Stimulated activated CD4-positive, alpha-beta T cell treated with anti-CD3 and anti-CD28 coated beads, Interleukin-15, amount 100 ng/mL, for 48 hours (primary cell): ENCODE results near the gene RAB4A.
"Not testable (repeated sequence)": the region's sequence is repeated elsewhere in the genome, so short reads cannot be mapped to it uniquely, and the experiment has no call there.

Experiments
- DNase-seq, 2 donors: peaks; one replicate each; pipeline ENCODE4 v3.0.0-alpha.2; 2020; ENCODE audit warnings: low read depth in 2 of 2

Gene RAB4A

GRCh38 chr1:229272164-229273158 lies 1.6 kb downstream of the RAB4A start:
- no peak for DNase-seq

- no peak for DNase-seq
Observed at GRCh38 chr1:229273507-229274232, 2.8 kb downstream of the RAB4A start.

- DNase-seq = no peak
Observed at GRCh38 chr1:229275005-229275404, 4.1 kb downstream of the RAB4A start.

- DNase-seq = no peak
Observed at GRCh38 chr1:229278120-229278741, 7.3 kb downstream of the RAB4A start.

- DNase-seq = no peak
Observed at GRCh38 chr1:229279242-229279641, 8.3 kb downstream of the RAB4A start.

- DNase-seq = no peak
Observed at GRCh38 chr1:229280037-229280828, 9.3 kb downstream of the RAB4A start.

- no peak for DNase-seq
Observed at GRCh38 chr1:229280921-229281320, 10.0 kb downstream of the RAB4A start.

GRCh38 chr1:229281339-229281926 lies 10.5 kb downstream of the RAB4A start:
- DNase-seq = no peak

- no peak for DNase-seq
Observed at GRCh38 chr1:229282295-229282823, 11.4 kb downstream of the RAB4A start.

- DNase-seq = no peak
Observed at GRCh38 chr1:229283183-229283611, 12.3 kb downstream of the RAB4A start.

GRCh38 chr1:229284887-229285286 lies 14.0 kb downstream of the RAB4A start:
- DNase-seq = no peak

- DNase-seq = no peak
Observed at GRCh38 chr1:229285440-229285839, 14.5 kb downstream of the RAB4A start.

- DNase-seq = no peak
Observed at GRCh38 chr1:229286099-229286766, 15.3 kb downstream of the RAB4A start.

- DNase-seq = no peak
Observed at GRCh38 chr1:229287267-229287666, 16.4 kb downstream of the RAB4A start.

GRCh38 chr1:229288516-229288915 lies 17.6 kb downstream of the RAB4A start:
- DNase-seq = no peak

- DNase-seq = not testable (repeated sequence)
Observed at GRCh38 chr1:229291686-229292085, 20.8 kb downstream of the RAB4A start.

- no peak for DNase-seq
Observed at GRCh38 chr1:229293528-229294204, 22.8 kb downstream of the RAB4A start.

- no peak for DNase-seq
Observed at GRCh38 chr1:229295745-229296144, 24.8 kb downstream of the RAB4A start.

- no peak for DNase-seq
Observed at GRCh38 chr1:229296541-229296941, 25.6 kb downstream of the RAB4A start.

GRCh38 chr1:229297746-229298145 lies 26.8 kb downstream of the RAB4A start:
- DNase-seq = no peak
